ENCODE results near the gene WDR75. TPM values are rescaled to one million over a fixed set of nuclear protein-coding genes. Genes with fewer than 3 reads are reported as not detected.

The WDR75 gene
- total and polyA plus RNA-seq, 2 of the 13 experiments (the other 11 are each of a cell fraction or from before 2014, with no cell fraction given) = 63.0 to 74.1 TPM

DNA sequence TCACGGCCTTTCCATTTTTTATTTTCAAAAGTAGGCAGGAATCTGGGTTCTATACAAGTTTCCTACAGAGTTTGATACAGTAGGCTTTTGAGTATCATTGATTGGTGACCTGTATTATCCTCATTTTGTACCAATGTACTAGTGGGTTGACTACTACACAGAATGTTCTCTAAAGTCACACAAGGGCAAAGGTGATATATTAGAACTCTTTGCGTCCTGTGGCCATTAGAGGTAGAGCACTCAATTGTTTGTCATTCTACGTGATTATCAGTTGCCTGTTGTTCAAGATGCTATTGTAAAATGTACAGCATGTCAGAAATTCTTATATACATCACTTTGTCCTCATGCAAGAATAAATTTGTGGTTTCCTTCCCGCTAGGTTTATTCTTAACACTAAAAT, 24.8 kb downstream of the WDR75 start:
- Histone ChIP-seq H2AFZ (ENCODE audit: low read length) (no peak overlapping the region), H4K20me1 (ENCODE audit: insufficient read depth, low read length) (no peaks in the 10 kb centered on the region), H3K27ac (ENCODE audit: extremely low read length, insufficient read depth, low read length) (no peak overlapping the region), H3K9ac (ENCODE audit: insufficient read depth, low read depth, low read length) (no peak overlapping the region), H3K27me3 (ENCODE audit: control insufficient read depth in 1 of 2, insufficient read depth in 2 of 2, low read length in 2 of 2) (no peaks in the 10 kb centered on the region), H3K9me3 (ENCODE audit: low read length) (no peaks in the 10 kb centered on the region), H3K4me3 (replicated peaks in 1 of 3; ENCODE audit: insufficient read depth in 1 of 3, low read depth in 2 of 3, low read length in 3 of 3) (no peak overlapping the region), H3K79me2 (ENCODE audit: insufficient read depth, low read length) (no peaks in the 10 kb centered on the region), H3K4me1 (ENCODE audit: insufficient read depth, low read length) (0 out of 2 replicates have a peak, but pooled peaks cover 10% of the 10 kb centered on the region), H3K36me3 (replicated peaks in 1 of 2; ENCODE audit: control insufficient read depth in 1 of 2, insufficient read depth in 2 of 2, low read length in 2 of 2) (peaks cover 25 to 84% of the 10 kb centered on the region in 2 experiments), H3K4me2 (ENCODE audit: low read depth, low read length) (no peak overlapping the region)
- POLR2A ChIA-PET = no interaction called here
- ATAC-seq (peak; percentile 66), FAIRE-seq (no peak), DNase-seq (ENCODE audit: low spot score) (no peak)
- CTCF ChIA-PET (ENCODE audit: low intra/inter-chr PET ratio, low total read pairs) = interaction anchor here (1.6 to 2.8 kb wide), 3 partner anchors 163 to 195 kb away, joined by 3 to 19 read pairs (median 13); partner anchors contain the start of gene ASNSD1
- no peak for TF ChIP-seq ZNF564 (CRISPR knock-in tag; IDR thresholded peaks at IDR 0.05)
- no peak for TF ChIP-seq ZNF510 (CRISPR knock-in tag; IDR thresholded peaks at IDR 0.05; ENCODE audit: low read depth)
- no peak for TF ChIP-seq TERF1 (CRISPR knock-in tag; IDR thresholded peaks at IDR 0.05)
- TF ChIP-seq YEATS4 (CRISPR knock-in tag; IDR thresholded peaks at IDR 0.05; ENCODE audit: borderline replicate concordance) = no peak
- TF ChIP-seq ZBTB7B (CRISPR knock-in tag; IDR thresholded peaks at IDR 0.05) = no peak
- TF ChIP-seq AKNA (CRISPR knock-in tag; IDR thresholded peaks at IDR 0.05; ENCODE audit: borderline replicate concordance) = no peak
- TF ChIP-seq, protein P1, sequence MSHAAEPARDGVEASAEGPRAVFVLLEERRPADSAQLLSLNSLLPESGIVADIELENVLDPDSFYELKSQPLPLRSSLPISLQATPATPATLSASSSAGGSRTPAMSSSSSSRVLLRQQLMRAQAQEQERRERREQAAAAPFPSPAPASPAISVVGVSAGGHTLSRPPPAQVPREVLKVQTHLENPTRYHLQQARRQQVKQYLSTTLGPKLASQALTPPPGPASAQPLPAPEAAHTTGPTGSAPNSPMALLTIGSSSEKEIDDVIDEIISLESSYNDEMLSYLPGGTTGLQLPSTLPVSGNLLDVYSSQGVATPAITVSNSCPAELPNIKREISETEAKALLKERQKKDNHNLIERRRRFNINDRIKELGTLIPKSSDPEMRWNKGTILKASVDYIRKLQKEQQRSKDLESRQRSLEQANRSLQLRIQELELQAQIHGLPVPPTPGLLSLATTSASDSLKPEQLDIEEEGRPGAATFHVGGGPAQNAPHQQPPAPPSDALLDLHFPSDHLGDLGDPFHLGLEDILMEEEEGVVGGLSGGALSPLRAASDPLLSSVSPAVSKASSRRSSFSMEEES (CRISPR knock-in tag; IDR thresholded peaks at IDR 0.05) = no peak
- no peak for TF ChIP-seq ZNF431 (CRISPR knock-in tag; IDR thresholded peaks at IDR 0.05; ENCODE audit: borderline replicate concordance, low read depth)
- TF ChIP-seq ZNF207 (IDR thresholded peaks at IDR 0.05; ENCODE audit: borderline replicate concordance) = no peak
- TF ChIP-seq CHD4 (IDR thresholded peaks at IDR 0.05; ENCODE audit: borderline replicate concordance, low read length) = no peak
- TF ChIP-seq ZNF605 (CRISPR knock-in tag; IDR thresholded peaks at IDR 0.05) = no peak
- TF ChIP-seq HOXA5 (CRISPR knock-in tag; IDR thresholded peaks at IDR 0.05) = no peak
- no peak for TF ChIP-seq PCBP2 (optimal IDR thresholded peaks at IDR 0.05; ENCODE audit: low read depth, low read length, poor library complexity, severe bottlenecking)
- intact Hi-C loops (cut with micrococcal nuclease; ENCODE audit: unreplicated experiment) (loop anchor here (1.0 to 2.0 kb wide), 3 partner anchors 115 to 232 kb away; partner anchors contain the start of gene SLC40A1), in situ Hi-C loops (cut with HindIII; ENCODE audit: extremely low pct_ligation_motif_present, low pct_unique_long_range_greater_than_20kb) (no loop called here)
- 98% methylated on average over 4 of the region's 4 CpGs for WGBS (ENCODE audit: low lambda C conversion rate)
- no TSS peak for BruUV-seq (replicated peaks)
